H9 (cell line): ENCODE measurements around the gene LAMA5. TPM values are rescaled to one million over a fixed set of nuclear protein-coding genes. Genes with fewer than 3 reads are reported as not detected.

Source experiments
- DNase-seq: peaks from one replicate; pipeline ENCODE4 v3.0.0-alpha.2; 2017
- H2AFZ ChIP-seq: one replicate; pipeline ENCODE4 v1.6.1; 2013; ENCODE audit warnings: mild to moderate bottlenecking, low read length, control low read depth, moderate library complexity
- H2AK5ac ChIP-seq: 2 replicates; pipeline ENCODE4 v1.6.1; 2013; ENCODE audit warnings: low read length, control low read depth, mixed read lengths; ENCODE audit not compliant: insufficient read length
- H2BK120ac ChIP-seq: one replicate; pipeline ENCODE4 v1.6.1; 2013; ENCODE audit warnings: low read depth, mild to moderate bottlenecking, low read length, control low read depth, inconsistent platforms; ENCODE audit not compliant: poor library complexity, severe bottlenecking
- H2BK12ac ChIP-seq: 2 replicates; pipeline ENCODE4 v1.6.1; 2013; ENCODE audit warnings: low read length, control low read depth, mixed read lengths, low read depth; ENCODE audit not compliant: insufficient read length
- H2BK15ac ChIP-seq: 2 replicates; pipeline ENCODE4 v1.6.1; 2013; ENCODE audit warnings: low read depth, low read length, control low read depth
- H2BK20ac ChIP-seq: one replicate; pipeline ENCODE4 v1.6.1; 2013; ENCODE audit warnings: low read depth, mild to moderate bottlenecking, low read length, control low read depth, inconsistent platforms; ENCODE audit not compliant: poor library complexity, severe bottlenecking
- H2BK5ac ChIP-seq: 2 replicates; pipeline ENCODE4 v1.6.1; 2013; ENCODE audit warnings: low read length, control low read depth, mixed read lengths; ENCODE audit not compliant: insufficient read length
- H3K14ac ChIP-seq: 2 replicates; pipeline ENCODE4 v1.6.1; 2013; ENCODE audit warnings: low read length, control low read depth; ENCODE audit not compliant: insufficient read depth
- H3K18ac ChIP-seq: 2 replicates; pipeline ENCODE4 v1.6.1; 2013; ENCODE audit warnings: low read depth, mild to moderate bottlenecking, mixed read lengths, low read length, control low read depth; ENCODE audit not compliant: insufficient read length
- H3K23ac ChIP-seq: 2 replicates; pipeline ENCODE4 v1.6.1; 2013; ENCODE audit warnings: low read length, control low read depth, mixed read lengths, low read depth; ENCODE audit not compliant: insufficient read length
- H3K23me2 ChIP-seq: 2 replicates; pipeline ENCODE4 v1.6.1; 2013; ENCODE audit warnings: low read depth, mild to moderate bottlenecking, mixed read lengths, low read length, control low read depth; ENCODE audit not compliant: insufficient read length, poor library complexity, severe bottlenecking
- H3K27ac ChIP-seq: 2 replicates; pipeline ENCODE4 v1.5.1; 2013; ENCODE audit warnings: low read length, control low read depth, mixed read lengths, low read depth; ENCODE audit not compliant: insufficient read length
- H3K27me3 ChIP-seq: 2 replicates; pipeline ENCODE4 v1.6.1; 2013; ENCODE audit warnings: low read length, control low read depth, inconsistent platforms; ENCODE audit not compliant: insufficient read depth
- H3K4ac ChIP-seq: 2 replicates; pipeline ENCODE4 v1.6.1; 2013; ENCODE audit warnings: low read depth, mild to moderate bottlenecking, control low read depth, inconsistent platforms, low read length, moderate library complexity
- H3K4me1 ChIP-seq: 2 replicates; pipeline ENCODE4 v1.6.1; 2013; ENCODE audit warnings: low read length, control low read depth, inconsistent platforms; ENCODE audit not compliant: insufficient read depth
- H3K4me2 ChIP-seq: 2 replicates; pipeline ENCODE4 v1.6.1; 2013; ENCODE audit warnings: low read length, control low read depth, mixed read lengths; ENCODE audit not compliant: insufficient read length, insufficient read depth
- H3K56ac ChIP-seq: 2 replicates; pipeline ENCODE4 v1.6.1; 2013; ENCODE audit warnings: low read depth, mild to moderate bottlenecking, mixed read lengths, low read length, control low read depth; ENCODE audit not compliant: insufficient read length
- H3K79me1 ChIP-seq: 2 replicates; pipeline ENCODE4 v1.6.1; 2013; ENCODE audit warnings: low read depth, mild to moderate bottlenecking, moderate library complexity, low read length, control low read depth, inconsistent platforms; ENCODE audit not compliant: insufficient read depth, poor library complexity, severe bottlenecking
- H3K79me2 ChIP-seq: 2 replicates; pipeline ENCODE4 v1.6.1; 2013; ENCODE audit warnings: low read length, control low read depth, inconsistent platforms; ENCODE audit not compliant: insufficient read depth
- H3K9ac ChIP-seq: 2 replicates; pipeline ENCODE4 v1.6.1; 2013; ENCODE audit warnings: low read length, control low read depth, mixed read lengths; ENCODE audit not compliant: insufficient read length; ENCODE audit errors: extremely low read depth
- H3K9me3 ChIP-seq: one replicate; pipeline ENCODE4 v1.6.1; 2013; ENCODE audit warnings: low read depth, low read length, inconsistent platforms; ENCODE audit not compliant: control insufficient read depth
- H3T11ph ChIP-seq: one replicate; pipeline ENCODE4 v1.6.1; 2013; ENCODE audit warnings: mild to moderate bottlenecking, low read length, control low read depth, inconsistent platforms
- H4K20me1 ChIP-seq: one replicate; pipeline ENCODE4 v1.6.1; 2013; ENCODE audit not compliant: control insufficient read depth, insufficient read length, insufficient read depth
- H4K5ac ChIP-seq: 2 replicates; pipeline ENCODE4 v1.6.1; 2013; ENCODE audit warnings: low read depth, mild to moderate bottlenecking, mixed read lengths, low read length, control low read depth; ENCODE audit not compliant: insufficient read length
- H4K8ac ChIP-seq: replicated peaks from 2 replicates; pipeline ENCODE4 v1.6.1; 2013; ENCODE audit warnings: low read length, control low read depth, mixed read lengths, low read depth; ENCODE audit not compliant: insufficient read length
- H4K91ac ChIP-seq: 2 replicates; pipeline ENCODE4 v1.6.1; 2013; ENCODE audit warnings: low read depth, mild to moderate bottlenecking, moderate library complexity, mixed read lengths, low read length, control low read depth; ENCODE audit not compliant: insufficient read length
- H3K27ac Mint-ChIP-seq, 3 experiments: 2 replicates in 2 of 3; 3 replicates in 1 of 3; pipeline ENCODE4 v1.8.0; 2020 to 2021; ENCODE audit warnings: mixed read lengths in 3 of 3, mild to moderate bottlenecking in 1 of 3, moderate library complexity in 1 of 3
- H3K27me3 Mint-ChIP-seq: 2 replicates; pipeline ENCODE4 v1.8.0; 2021; ENCODE audit warnings: low read depth, mild to moderate bottlenecking, moderate library complexity, mixed read lengths
- H3K36me3 Mint-ChIP-seq, 3 experiments: 2 replicates in 2 of 3; 3 replicates in 1 of 3; pipeline ENCODE4 v1.8.0; 2020 to 2021; ENCODE audit warnings: low read depth in 3 of 3, mixed read lengths in 3 of 3; ENCODE audit not compliant: insufficient read depth in 1 of 3
- H3K4me1 Mint-ChIP-seq, 2 experiments: 2 replicates each; pipeline ENCODE4 v1.8.0; 2020; ENCODE audit warnings: mixed read lengths in 2 of 2
- H3K4me3 Mint-ChIP-seq, 2 experiments: 2 replicates in 1 of 2; 3 replicates in 1 of 2; pipeline ENCODE4 v1.8.0; 2020 to 2021; ENCODE audit warnings: mild to moderate bottlenecking in 2 of 2, mixed read lengths in 2 of 2, moderate library complexity in 1 of 2
- H3K9me3 Mint-ChIP-seq, 2 experiments: 2 replicates in 1 of 2; 3 replicates in 1 of 2; pipeline ENCODE4 v1.8.0; 2020; ENCODE audit warnings: mild to moderate bottlenecking in 2 of 2, mixed read lengths in 2 of 2, moderate library complexity in 1 of 2
- WGBS: extraction: QIAGEN DNeasy Blood & Tissue Kit; methylation state at CpG from one replicate; pipeline ENCODE4 v1.1.7; 2013; ENCODE audit warnings: missing lambda C conversion rate, low lambda C conversion rate, mixed read lengths; ENCODE audit not compliant: insufficient read length; ENCODE audit errors: extremely low coverage; 5-methylcytosine and 5-hydroxymethylcytosine counted together
- total RNA-seq: library from RNA; stranded (reverse); gene quantifications from 2 replicates; pipeline ENCODE4 v1.2.1, GENCODE V29; 2021
- TF ChIP-seq, protein P1 (sequence below): fragments of 200-600 bp; sonication (generic); conservative IDR thresholded peaks from 3 replicates; pipeline ENCODE4 v1.8.0; 2021; ENCODE audit warnings: antibody characterized with exemption, mild to moderate bottlenecking

Gene LAMA5
- total RNA-seq, 1 experiment from 2014 or later, result 200 TPM

- no peak overlapping the region for H2BK20ac ChIP-seq
- H2BK5ac ChIP-seq, result no peak overlapping the region
- peaks cover 9 to 18% of the 10 kb centered on the region in 2 experiments for H3K4me1 Mint-ChIP-seq
- no peak overlapping the region for H2AFZ ChIP-seq
- no peak overlapping the region for H3T11ph ChIP-seq
- no peak overlapping the region for H4K8ac ChIP-seq
- H3K27me3 Mint-ChIP-seq, result no peaks in the 10 kb centered on the region
- H3K27ac ChIP-seq, result no peak overlapping the region
- peaks cover 2% of the 10 kb centered on the region for H3K23me2 ChIP-seq
- peaks cover 0 to 11% (median 8%) of the 10 kb centered on the region in 3 experiments; a peak in 6 of 7 replicates for H3K36me3 Mint-ChIP-seq
- H3K9ac ChIP-seq, result no peak overlapping the region
- H3K4me3 Mint-ChIP-seq, result no peak overlapping the region
- no peak overlapping the region for H4K5ac ChIP-seq
- H3K4me1 ChIP-seq, result no peaks in the 10 kb centered on the region
- no peaks in the 10 kb centered on the region for H3K79me1 ChIP-seq
- peaks cover 3 to 6% of the 10 kb centered on the region in 2 experiments; a peak in 3 of 5 replicates for H3K9me3 Mint-ChIP-seq
- H2BK120ac ChIP-seq, result no peak overlapping the region
- no peaks in the 10 kb centered on the region for H3K27me3 ChIP-seq
- no peak overlapping the region for H4K91ac ChIP-seq
- no peak overlapping the region for H3K4me2 ChIP-seq
- no CpG with 5 or more reads among the region's 21 CpGs for WGBS
- H2AK5ac ChIP-seq, result no peak overlapping the region
- no peak overlapping the region for H3K14ac ChIP-seq
- H3K4ac ChIP-seq, result no peak overlapping the region
- no peaks in the 10 kb centered on the region for H3K79me2 ChIP-seq
- no peak overlapping the region for H2BK12ac ChIP-seq
- no peak overlapping the region for H3K18ac ChIP-seq
- no peak overlapping the region for H3K23ac ChIP-seq
- H3K56ac ChIP-seq, result no peak overlapping the region
- TF ChIP-seq, protein P1, sequence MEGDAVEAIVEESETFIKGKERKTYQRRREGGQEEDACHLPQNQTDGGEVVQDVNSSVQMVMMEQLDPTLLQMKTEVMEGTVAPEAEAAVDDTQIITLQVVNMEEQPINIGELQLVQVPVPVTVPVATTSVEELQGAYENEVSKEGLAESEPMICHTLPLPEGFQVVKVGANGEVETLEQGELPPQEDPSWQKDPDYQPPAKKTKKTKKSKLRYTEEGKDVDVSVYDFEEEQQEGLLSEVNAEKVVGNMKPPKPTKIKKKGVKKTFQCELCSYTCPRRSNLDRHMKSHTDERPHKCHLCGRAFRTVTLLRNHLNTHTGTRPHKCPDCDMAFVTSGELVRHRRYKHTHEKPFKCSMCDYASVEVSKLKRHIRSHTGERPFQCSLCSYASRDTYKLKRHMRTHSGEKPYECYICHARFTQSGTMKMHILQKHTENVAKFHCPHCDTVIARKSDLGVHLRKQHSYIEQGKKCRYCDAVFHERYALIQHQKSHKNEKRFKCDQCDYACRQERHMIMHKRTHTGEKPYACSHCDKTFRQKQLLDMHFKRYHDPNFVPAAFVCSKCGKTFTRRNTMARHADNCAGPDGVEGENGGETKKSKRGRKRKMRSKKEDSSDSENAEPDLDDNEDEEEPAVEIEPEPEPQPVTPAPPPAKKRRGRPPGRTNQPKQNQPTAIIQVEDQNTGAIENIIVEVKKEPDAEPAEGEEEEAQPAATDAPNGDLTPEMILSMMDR, result peak; percentile 76
- no peak overlapping the region for H2BK15ac ChIP-seq
- no peak overlapping the region for H3K27ac Mint-ChIP-seq
- DNase-seq, result peak; percentile 85
- no peaks in the 10 kb centered on the region for H3K9me3 ChIP-seq
- peaks cover 8% of the 10 kb centered on the region for H4K20me1 ChIP-seq
Measured at GRCh38 chr20:62401331-62401779, 34.2 kb upstream of the LAMA5 start.
